HG02852 (cell line): ENCODE data around the gene ZBTB48.
A peak's percentile ranks its signal among the peaks of the same experiment; 100 is the strongest.
"Not testable (repeated sequence)": the region's sequence is repeated elsewhere in the genome, so short reads cannot be mapped to it uniquely, and the experiment has no call there.

Experiments
- ATAC-seq: cut with Tn5 transposase; IDR thresholded peaks from one replicate; pipeline ENCODE4 v1.9.1; 2021; ENCODE audit warnings: mild to moderate bottlenecking, moderate library complexity; ENCODE audit not compliant: unreplicated experiment

Gene ZBTB48

DNA sequence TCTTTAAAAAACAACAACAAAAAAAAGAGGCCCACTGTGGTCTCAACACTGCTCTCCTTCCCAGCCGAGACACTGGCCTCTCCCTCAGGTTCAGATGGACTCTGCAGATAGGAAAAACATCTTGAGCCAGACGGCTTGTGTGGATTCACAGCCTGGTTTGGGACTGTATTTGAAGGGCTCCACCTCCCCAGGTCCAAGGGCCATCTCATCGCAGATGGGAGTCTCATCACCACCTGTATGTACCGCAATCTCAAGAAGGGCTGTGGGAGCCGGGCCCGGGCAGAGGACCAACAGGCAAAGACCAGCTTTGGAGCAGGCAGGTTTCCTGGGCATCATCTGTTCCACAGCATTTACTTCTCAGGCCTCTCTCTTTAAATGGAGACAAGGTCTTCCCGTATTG, 10.3 kb downstream of the ZBTB48 start:
- no peak for ATAC-seq

DNA sequence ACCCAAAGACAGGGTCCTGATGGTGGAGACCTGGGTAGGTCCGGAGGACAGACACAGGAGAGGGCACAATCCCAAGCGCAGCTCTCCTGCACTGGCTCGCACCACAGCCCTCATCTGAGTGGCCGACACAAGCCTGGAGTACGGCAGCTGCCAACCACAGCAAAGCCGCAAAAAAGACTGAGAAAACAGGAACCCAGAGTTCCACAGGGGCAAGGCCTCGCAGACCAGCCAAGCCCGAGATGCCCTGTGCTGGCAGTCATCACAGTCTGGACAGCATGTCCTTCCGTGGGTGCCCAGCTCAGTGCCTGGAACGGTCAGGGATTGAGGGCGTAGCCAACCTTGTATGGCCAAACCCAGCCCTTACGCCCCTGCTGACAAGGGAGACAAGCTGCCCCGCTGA, 11.4 kb downstream of the ZBTB48 start:
- ATAC-seq: no peak

DNA sequence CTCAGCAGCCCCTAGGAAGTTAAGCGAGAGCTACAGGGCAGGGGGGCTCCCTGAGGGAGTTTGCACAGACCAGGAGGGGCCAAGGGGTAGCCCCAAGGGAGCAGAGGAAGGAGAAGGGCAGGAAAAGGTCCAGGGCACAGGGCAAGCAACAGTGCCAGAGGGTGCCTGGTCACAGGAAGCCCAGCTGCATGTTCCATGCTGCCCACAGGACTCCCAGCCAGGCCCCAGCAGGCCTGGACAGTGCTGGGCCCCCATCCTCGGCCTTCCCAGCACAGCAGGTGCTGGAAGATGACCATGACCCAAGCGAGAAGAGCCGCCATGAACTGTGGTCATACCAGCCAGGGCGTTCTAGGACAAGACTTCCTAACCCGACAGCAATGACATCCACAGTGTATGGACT, 11.8 kb downstream of the ZBTB48 start:
- no peak for ATAC-seq

DNA sequence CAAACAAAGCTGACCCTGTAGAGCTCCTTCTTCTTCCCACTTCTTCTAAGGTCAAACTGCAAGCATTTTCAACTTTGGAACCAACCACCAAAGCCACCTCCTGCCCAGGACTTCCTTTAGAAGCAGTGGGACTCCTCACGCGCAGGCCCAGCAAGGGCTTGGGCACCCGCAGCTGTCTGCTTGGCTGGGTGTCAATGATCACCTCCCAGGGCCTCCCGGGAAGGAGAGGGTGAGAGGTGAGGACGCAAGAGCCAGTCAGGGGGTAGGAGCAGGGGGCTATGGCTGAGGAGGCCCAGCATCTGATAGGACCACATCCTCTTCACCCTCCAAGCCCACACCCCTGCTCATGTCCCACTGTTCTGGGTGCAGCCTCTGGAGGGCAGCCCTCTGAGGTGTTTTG, 12.6 kb downstream of the ZBTB48 start:
- no peak for ATAC-seq

DNA sequence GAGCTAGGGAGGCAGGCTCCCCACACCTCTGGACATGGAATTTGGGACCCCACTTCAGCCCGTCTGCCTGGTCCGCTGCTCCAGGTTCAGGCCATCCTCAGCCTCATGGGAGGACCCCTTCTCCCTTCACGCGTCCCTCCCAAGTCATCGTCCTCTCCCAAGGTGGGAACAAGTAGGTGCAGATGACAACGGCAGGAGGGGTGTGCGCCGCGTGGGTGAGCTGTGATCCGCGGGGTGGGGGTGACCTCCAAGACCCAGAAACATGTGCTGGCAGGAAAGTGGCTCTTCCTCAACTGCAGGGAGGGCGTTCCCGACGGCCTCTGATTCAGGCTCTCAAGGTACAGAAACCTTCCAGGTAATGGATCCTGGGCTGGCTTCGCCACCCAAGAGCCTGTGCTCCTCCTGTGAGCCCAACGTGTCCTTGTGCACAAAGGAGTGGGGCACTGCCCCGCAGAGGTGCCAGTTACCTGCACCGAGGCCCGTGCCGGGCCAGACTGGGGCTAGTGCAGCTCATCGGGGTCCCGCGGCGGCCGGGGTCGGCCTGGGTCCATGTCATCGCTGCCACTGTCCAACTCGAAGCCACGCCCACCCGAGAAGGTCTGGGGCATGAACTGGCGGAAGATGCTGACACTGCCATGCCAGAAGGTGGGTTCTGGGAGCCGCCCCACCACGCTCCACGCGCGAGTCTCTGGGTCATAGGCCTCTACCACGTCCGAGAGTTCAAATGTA, 13.2 kb downstream of the ZBTB48 start:
- ATAC-seq: no peak

GRCh38 chr1:6593810-6594209, 14.0 kb downstream of the ZBTB48 start:
- ATAC-seq: no peak

- no peak for ATAC-seq
These were observed 15.4 kb downstream of the ZBTB48 start for GRCh38 chr1:6594977-6595740.

- no peak for ATAC-seq
These were observed 16.6 kb downstream of the ZBTB48 start for GRCh38 chr1:6596351-6596750.

GRCh38 chr1:6596886-6597776, 17.3 kb downstream of the ZBTB48 start:
- no peak for ATAC-seq

DNA sequence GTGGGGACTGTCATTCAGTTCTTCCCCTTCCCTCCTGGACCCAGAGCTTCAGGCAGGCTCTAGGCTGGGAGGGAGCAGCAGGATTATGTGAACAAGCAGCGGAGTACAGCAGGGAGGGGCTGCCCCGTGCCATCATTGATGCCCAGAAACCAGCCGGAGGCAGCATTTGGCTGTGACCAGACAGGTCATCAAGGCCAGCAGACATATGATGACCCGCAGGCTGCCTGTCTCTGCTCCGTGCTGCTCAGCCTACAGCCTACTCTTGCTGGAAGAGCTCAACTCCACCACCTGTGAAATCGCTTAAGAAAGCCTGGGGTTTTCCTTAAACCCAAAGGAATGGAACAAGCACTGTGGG, 18.0 kb downstream of the ZBTB48 start:
- no peak for ATAC-seq

DNA sequence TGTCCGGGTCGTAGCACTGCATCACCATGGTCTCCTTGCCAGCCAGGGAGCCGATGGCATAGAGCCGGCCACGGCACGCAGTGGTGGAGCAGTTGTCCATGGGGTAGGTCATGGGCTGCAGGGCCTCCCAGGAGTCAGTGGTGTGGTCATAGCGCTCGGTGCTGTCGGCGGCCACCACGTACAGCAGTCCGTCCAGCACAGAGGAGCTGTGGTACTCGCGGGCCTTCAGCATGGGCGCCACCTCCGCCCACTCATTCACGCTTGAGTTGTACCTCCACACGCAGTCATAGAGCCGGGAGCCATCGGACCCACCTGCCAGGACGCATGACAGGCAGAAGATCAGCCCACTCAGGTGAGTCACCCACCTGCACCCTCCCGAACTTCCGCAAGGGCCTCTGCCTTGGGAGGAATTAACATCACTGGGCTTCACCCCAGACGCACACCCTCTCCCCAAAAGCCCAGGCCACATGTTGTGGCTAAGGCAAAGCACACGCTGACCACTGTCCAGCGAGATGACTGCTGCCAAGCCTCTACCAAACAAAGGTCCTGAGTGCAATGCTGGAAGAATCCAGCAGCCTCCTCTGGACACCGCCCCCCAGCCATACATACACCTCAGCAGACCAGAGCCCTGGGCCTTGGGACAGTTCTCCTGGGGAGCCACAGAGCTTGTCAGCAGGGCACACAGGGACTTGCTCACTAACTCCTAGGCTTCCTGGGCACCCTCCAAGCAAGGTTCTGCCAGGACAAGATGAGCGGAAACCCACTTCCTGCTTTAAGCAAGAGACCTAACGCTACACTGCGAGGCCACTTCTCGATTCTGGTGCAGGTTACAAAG, 19.6 kb downstream of the ZBTB48 start:
- ATAC-seq: no peak

GRCh38 chr1:6599991-6600390, 20.2 kb downstream of the ZBTB48 start:
- ATAC-seq: not testable (repeated sequence)

GRCh38 chr1:6600410-6601048, 20.7 kb downstream of the ZBTB48 start:
- peak; percentile 2 for ATAC-seq

DNA sequence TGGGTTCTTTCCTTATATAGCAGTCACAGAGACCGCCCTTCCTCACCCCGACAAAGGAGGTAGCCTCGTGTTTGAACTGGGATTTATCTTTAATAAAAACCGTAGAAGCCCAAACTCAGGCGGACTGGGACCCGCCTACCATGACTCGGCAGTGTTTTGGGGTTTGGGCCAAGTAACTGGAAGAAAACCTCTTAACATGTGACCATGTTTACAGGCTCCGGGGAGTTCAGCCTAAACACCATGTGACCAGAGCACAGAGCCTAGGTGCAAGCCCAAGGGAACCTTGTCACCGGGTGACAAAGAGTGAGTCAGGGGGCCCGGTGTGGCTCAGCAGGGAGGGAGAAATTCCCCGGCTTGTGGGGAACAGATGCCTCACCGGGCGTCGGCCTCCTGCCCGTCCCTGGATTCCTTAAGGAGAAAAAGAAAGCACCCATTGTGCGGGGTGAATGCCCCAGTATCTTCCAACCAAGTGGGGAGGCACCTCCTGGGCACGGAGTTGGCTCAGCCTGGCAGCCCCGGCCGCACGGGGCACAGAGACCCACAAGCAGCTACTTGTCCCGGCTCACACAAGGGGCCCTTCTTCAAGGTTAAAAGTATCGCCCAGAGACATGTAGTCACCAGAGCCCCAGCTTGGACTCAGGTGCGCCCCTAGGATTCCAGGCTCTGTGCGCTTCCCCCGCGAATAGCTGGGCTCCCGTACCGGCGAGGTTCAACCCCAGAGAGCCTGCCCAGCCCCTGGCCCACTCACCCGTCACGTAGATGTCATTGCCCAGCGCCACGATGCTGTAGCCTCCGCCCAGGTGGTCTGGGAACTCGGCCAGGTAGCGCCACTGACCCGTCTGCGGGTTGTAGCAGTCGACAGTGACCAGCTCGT, 21.5 kb downstream of the ZBTB48 start:
- peak; percentile 23 for ATAC-seq

GRCh38 chr1:6601923-6602668, 22.3 kb downstream of the ZBTB48 start:
- ATAC-seq: peak; percentile 31

DNA sequence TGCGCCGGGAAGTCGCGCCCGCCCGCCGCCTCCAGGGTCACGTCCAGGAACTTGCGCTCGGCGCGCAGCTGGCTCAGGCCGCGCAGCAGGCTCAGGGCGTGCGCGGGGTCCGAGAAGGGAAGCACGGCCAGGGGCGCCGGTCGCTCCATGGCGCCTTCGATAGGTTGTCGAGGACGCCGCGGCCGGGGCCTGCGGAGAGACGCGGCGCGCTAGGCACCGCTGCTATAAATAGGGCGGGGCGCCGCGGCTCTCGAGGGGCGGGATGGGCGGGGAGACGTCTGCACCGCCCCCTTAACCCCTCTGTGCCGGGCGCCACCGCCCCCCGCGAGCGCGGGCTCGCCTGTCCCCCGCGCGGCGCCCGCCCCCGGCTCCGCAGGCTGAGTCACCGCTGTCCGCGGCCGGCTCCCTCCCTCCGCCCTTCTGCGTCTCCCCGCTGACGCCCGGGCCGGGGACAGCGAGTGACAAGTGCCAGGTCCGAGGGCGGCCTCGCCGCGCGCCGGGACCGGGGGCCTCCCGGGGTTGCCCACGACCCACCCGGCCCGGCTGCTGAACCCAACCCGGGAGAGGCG, 23.0 kb downstream of the ZBTB48 start, which contains the start of gene KLHL21:
TSS of gene KLHL21 (minus strand) at position 201 of the 569 bp plus-strand sequence. CDS start at position 149, 52 bp downstream.
- peak; percentile 54 for ATAC-seq

DNA sequence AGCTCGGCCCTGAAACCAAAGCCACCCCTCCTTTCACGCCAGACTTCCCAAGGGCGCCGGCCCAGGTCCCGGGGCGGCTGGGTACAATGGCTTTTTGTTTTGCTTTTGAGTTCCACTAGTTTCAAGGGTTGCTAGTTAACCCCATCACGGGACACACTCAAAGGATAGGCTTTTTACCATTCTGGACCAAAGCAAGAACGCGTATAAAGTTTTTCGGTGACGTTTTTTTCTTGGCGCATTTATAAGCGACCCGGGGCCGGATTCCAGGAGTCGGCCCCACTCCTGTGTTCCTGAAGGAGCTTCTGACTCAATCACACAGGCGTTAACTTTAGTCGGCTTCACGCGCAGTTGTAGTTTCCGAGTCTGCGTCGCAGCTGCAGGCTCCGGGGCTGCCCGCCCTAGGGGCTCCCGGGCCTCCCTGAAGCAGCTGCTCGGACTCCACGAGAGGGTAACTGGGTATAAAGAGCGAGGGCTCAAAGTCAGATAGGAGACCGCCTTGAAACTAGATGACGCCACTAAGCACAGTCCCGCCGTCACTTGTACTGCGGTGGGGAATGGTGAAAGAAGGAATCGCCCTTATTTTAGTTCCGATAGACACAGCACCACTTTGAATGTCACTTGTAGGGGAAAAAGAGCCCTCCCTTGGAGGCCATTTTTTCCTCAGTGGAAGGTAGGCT, 23.6 kb downstream of the ZBTB48 start:
- ATAC-seq: peak; percentile 27
